CD14-positive monocyte (primary cell): Measurements from ENCODE around the gene NCDN. TPM values are rescaled to one million over a fixed set of nuclear protein-coding genes. Genes with fewer than 3 reads are reported as not detected.

ENCODE experiments used
- DNase-seq, 3 donors: peaks; one replicate each; pipeline ENCODE4 v3.0.0-alpha.2; 2011 to 2022
- H2AFZ ChIP-seq: 2 replicates; pipeline ENCODE4 v1.6.0; 2012; ENCODE audit warnings: mild to moderate bottlenecking, low read depth, low read length, inconsistent platforms; ENCODE audit not compliant: insufficient read depth, poor library complexity, severe bottlenecking
- H3K27ac ChIP-seq, 2 donors: 1 replicate in 1 of 2; 2 replicates in 1 of 2; pipeline ENCODE4 v1.5.1; 2012 to 2013; ENCODE audit warnings: low read length in 2 of 2, control low read depth in 1 of 2, inconsistent platforms in 1 of 2, low read depth in 1 of 2, mild to moderate bottlenecking in 1 of 2
- H3K27me3 ChIP-seq, 2 donors: one replicate each; pipeline versions ENCODE4 v1.6.0 to v1.6.1; 2011 to 2013; ENCODE audit warnings: low read length in 2 of 2; ENCODE audit not compliant: control insufficient read depth in 2 of 2, insufficient read depth in 2 of 2
- H3K36me3 ChIP-seq, 2 donors: replicated peaks in 1 of 2; 1 replicate in 1 of 2; 2 replicates in 1 of 2; pipeline versions ENCODE4 v1.5.1 to v1.6.1; 2012 to 2013; ENCODE audit warnings: low read length in 2 of 2, control low read depth in 1 of 2, inconsistent platforms in 1 of 2, mild to moderate bottlenecking in 1 of 2; ENCODE audit not compliant: insufficient read depth in 2 of 2, control insufficient read depth in 1 of 2
- H3K4me1 ChIP-seq, 2 donors: 1 replicate in 1 of 2; 2 replicates in 1 of 2; pipeline versions ENCODE4 v1.5.1 to v1.6.1; 2012 to 2013; ENCODE audit warnings: low read length in 2 of 2, control low read depth in 1 of 2, inconsistent platforms in 1 of 2, mild to moderate bottlenecking in 1 of 2, moderate library complexity in 1 of 2; ENCODE audit not compliant: insufficient read depth in 2 of 2, control insufficient read depth in 1 of 2
- H3K4me2 ChIP-seq: replicated peaks from 2 replicates; pipeline ENCODE3; 2012; ENCODE audit warnings: low read length, moderate library complexity, mild to moderate bottlenecking; ENCODE audit not compliant: poor library complexity, severe bottlenecking; ENCODE audit errors: extremely low read depth
- H3K4me3 ChIP-seq, 3 experiments: fragments of 200-600 bp in 1 of 3; sonication (generic) in 1 of 3; replicated peaks in 1 of 3; 1 replicate in 2 of 3; 2 replicates in 1 of 3; pipeline ENCODE4 v1.5.1; 2011 to 2013; ENCODE audit warnings: low read length in 3 of 3, mild to moderate bottlenecking in 3 of 3, control low read depth in 2 of 3, low read depth in 2 of 3, inconsistent platforms in 1 of 3, moderate library complexity in 1 of 3
- H3K79me2 ChIP-seq: 2 replicates; pipeline ENCODE4 v1.6.0; 2012; ENCODE audit warnings: mild to moderate bottlenecking, control low read depth, inconsistent platforms, low read length, moderate library complexity; ENCODE audit not compliant: insufficient read depth
- H3K9ac ChIP-seq: 2 replicates; pipeline ENCODE4 v1.6.0; 2017; ENCODE audit warnings: low read length, mild to moderate bottlenecking; ENCODE audit not compliant: insufficient read depth, poor library complexity, severe bottlenecking
- H3K9me3 ChIP-seq, 2 donors: replicated peaks in 1 of 2; 1 replicate in 1 of 2; 2 replicates in 1 of 2; pipeline versions ENCODE4 v1.5.1 to v1.6.1; 2012 to 2013; ENCODE audit warnings: low read length in 2 of 2, control low read depth in 1 of 2; ENCODE audit not compliant: control insufficient read depth in 1 of 2, insufficient read depth in 1 of 2
- H4K20me1 ChIP-seq: 2 replicates; pipeline ENCODE4 v1.6.0; 2012; ENCODE audit warnings: mild to moderate bottlenecking, low read length, control low read depth, moderate library complexity; ENCODE audit not compliant: insufficient read depth
- H3K27ac Mint-ChIP-seq, 7 donors: one replicate each; pipeline ENCODE4 v1.8.0; 2020; ENCODE audit warnings: mild to moderate bottlenecking in 7 of 7, mixed read lengths in 7 of 7, moderate library complexity in 6 of 7, inconsistent platforms in 2 of 7
- H3K27me3 Mint-ChIP-seq, 3 donors: one replicate each; pipeline ENCODE4 v1.8.0; 2021 to 2022; ENCODE audit warnings: low read depth in 3 of 3, mild to moderate bottlenecking in 3 of 3, mixed read lengths in 3 of 3, moderate library complexity in 3 of 3, inconsistent platforms in 1 of 3
- H3K36me3 Mint-ChIP-seq, 2 donors: one replicate each; pipeline ENCODE4 v1.8.0; 2020; ENCODE audit warnings: mixed read lengths in 2 of 2, inconsistent platforms in 1 of 2, mild to moderate bottlenecking in 1 of 2
- H3K4me1 Mint-ChIP-seq: one replicate; pipeline ENCODE4 v1.8.0; 2020; ENCODE audit warnings: mild to moderate bottlenecking, mixed read lengths
- H3K4me3 Mint-ChIP-seq, 2 donors: one replicate each; pipeline ENCODE4 v1.8.0; 2020; ENCODE audit warnings: mild to moderate bottlenecking in 2 of 2, mixed read lengths in 2 of 2, moderate library complexity in 1 of 2
- H3K9me3 Mint-ChIP-seq, 7 donors: one replicate each; pipeline ENCODE4 v1.8.0; 2020 to 2022; ENCODE audit warnings: mixed read lengths in 7 of 7, mild to moderate bottlenecking in 6 of 7, moderate library complexity in 6 of 7, inconsistent platforms in 2 of 7
- WGBS: methylation state at CpG from one replicate; pipeline ENCODE4 v1.1.5; 2013; ENCODE audit warnings: missing lambda C conversion rate; ENCODE audit not compliant: insufficient coverage; 5-methylcytosine and 5-hydroxymethylcytosine counted together
- intact Hi-C, 2 donors: fragments of 100-400 bp; cut with micrococcal nuclease; formaldehyde crosslinking; loops; one replicate each; pipeline versions ENCODE4 v1.15.0 to v1.15.1; 2023
- polyA plus RNA-seq, 3 donors: library from polyadenylated mRNA; depleted of rRNA in 1 of 3; unstranded in 2 of 3; stranded (reverse) in 1 of 3; fragments of 300-500 nt in 2 of 3; fragments of >200 nt in 1 of 3; fragmentation: Illumina TruSeq in 2 of 3; gene quantifications; 1 replicate in 2 of 3; 2 replicates in 1 of 3; pipeline ENCODE4 v1.2.3, GENCODE V29; 2012 to 2021
- TF ChIP-seq, protein P1 (sequence below): fragments of 200-600 bp; IDR thresholded peaks from one replicate; pipeline ENCODE4 v1.8.0; 2022; ENCODE audit warnings: antibody characterized with exemption, mild to moderate bottlenecking

Gene NCDN
- polyA plus RNA-seq, 3 donors, result 5.0 to 7.9 (median 7.0) TPM

DNA sequence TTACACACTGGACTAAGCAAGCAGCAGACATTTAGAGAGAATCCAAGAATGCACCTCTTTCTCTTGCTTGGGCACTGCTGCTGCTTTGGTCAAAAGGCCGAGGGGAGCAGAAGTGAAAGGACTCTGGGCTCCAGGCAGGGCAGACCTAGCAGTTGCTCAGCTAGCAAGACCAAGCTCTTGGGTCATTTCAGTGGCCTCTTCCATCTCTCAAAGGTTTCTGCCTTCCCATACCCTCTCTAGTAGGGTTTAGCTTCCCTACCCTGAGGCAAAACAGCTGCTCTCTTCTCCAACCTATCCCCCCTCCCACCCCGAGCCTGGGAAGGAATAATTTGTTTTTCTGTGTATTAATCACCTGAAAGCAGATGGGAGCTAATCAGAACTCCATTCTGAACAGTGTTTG is 41.3 kb downstream of the NCDN start:
- Mint-ChIP-seq H3K36me3 (peaks cover 41 to 43% of the 10 kb centered on the region in 2 donors), H3K9me3 (no peaks in the 10 kb centered on the region), H3K4me3 (no peak overlapping the region), H3K4me1 (no peaks in the 10 kb centered on the region), H3K27me3 (no peaks in the 10 kb centered on the region), H3K27ac (peak overlapping the region in 2 of 7 donors; percentile 51 to 58)
- no peaks in the 10 kb centered on the region for H3K4me1 ChIP-seq
- no peaks in the 10 kb centered on the region for H3K9me3 ChIP-seq
- H3K36me3 ChIP-seq, result peaks cover 30 to 60% of the 10 kb centered on the region in 2 donors
- H3K4me3 ChIP-seq, result no peak overlapping the region
- H3K4me2 ChIP-seq, result no peak overlapping the region
- H3K9ac ChIP-seq, result no peak overlapping the region
- 100% methylated on average over 1 of the region's 2 CpGs for WGBS
- no peak for DNase-seq
- intact Hi-C loops, result no loop called here
- no peaks in the 10 kb centered on the region for H4K20me1 ChIP-seq
- H3K27ac ChIP-seq, result no peak overlapping the region
- TF ChIP-seq, protein P1, sequence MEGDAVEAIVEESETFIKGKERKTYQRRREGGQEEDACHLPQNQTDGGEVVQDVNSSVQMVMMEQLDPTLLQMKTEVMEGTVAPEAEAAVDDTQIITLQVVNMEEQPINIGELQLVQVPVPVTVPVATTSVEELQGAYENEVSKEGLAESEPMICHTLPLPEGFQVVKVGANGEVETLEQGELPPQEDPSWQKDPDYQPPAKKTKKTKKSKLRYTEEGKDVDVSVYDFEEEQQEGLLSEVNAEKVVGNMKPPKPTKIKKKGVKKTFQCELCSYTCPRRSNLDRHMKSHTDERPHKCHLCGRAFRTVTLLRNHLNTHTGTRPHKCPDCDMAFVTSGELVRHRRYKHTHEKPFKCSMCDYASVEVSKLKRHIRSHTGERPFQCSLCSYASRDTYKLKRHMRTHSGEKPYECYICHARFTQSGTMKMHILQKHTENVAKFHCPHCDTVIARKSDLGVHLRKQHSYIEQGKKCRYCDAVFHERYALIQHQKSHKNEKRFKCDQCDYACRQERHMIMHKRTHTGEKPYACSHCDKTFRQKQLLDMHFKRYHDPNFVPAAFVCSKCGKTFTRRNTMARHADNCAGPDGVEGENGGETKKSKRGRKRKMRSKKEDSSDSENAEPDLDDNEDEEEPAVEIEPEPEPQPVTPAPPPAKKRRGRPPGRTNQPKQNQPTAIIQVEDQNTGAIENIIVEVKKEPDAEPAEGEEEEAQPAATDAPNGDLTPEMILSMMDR, result no peak
- no peaks in the 10 kb centered on the region for H3K27me3 ChIP-seq
- H2AFZ ChIP-seq, result no peak overlapping the region
- H3K79me2 ChIP-seq, result no peaks in the 10 kb centered on the region

DNA sequence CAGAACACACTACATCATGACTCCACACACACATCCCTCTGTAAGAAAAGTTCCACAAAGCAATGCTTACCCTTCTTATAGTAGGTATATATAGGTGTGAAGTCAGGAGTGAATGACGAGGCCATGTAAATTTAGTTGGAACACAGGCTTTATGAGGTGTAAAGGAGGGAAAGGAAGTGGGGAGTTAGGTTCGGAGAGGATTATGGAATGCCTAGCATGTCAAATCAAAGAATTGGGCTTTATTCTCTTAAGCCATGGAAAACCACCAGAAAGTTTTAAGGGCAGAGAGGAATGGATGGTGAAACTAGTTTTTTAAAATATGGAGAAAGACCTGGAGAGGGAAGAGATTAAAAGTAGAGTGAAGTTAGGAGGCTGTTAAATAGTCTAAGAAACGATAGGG is 41.8 kb downstream of the NCDN start:
- Histone ChIP-seq H3K9ac (no peak overlapping the region), H3K4me1 (no peaks in the 10 kb centered on the region), H4K20me1 (no peaks in the 10 kb centered on the region), H3K79me2 (no peaks in the 10 kb centered on the region), H2AFZ (no peak overlapping the region), H3K9me3 (no peaks in the 10 kb centered on the region), H3K4me2 (no peak overlapping the region), H3K27ac (no peak overlapping the region), H3K36me3 (peaks cover 35 to 61% of the 10 kb centered on the region in 2 donors), H3K27me3 (no peaks in the 10 kb centered on the region), H3K4me3 (no peak overlapping the region)
- intact Hi-C loops, result no loop called here
- Mint-ChIP-seq H3K27me3 (no peaks in the 10 kb centered on the region), H3K36me3 (peaks cover 45% of the 10 kb centered on the region in 2 donors), H3K9me3 (no peaks in the 10 kb centered on the region), H3K4me3 (no peak overlapping the region), H3K27ac (no peak overlapping the region), H3K4me1 (no peaks in the 10 kb centered on the region)
- DNase-seq, result no peak
- WGBS, result 93% methylated on average over 3 of the region's 3 CpGs
- TF ChIP-seq, protein P1, result no peak
